Upper lobe of left lung (tissue), 6 donors: ENCODE results near the gene ADAMTSL5. TPM values are rescaled to one million over a fixed set of nuclear protein-coding genes. Genes with fewer than 3 reads are reported as not detected.

Source experiments
- ATAC-seq, 2 donors: fragments of 200-7000 bp; cut with Tn5 transposase; one replicate each; pipeline ENCODE4 v1.9.1; 2022; ENCODE audit warnings: mild to moderate bottlenecking in 2 of 2, moderate library complexity in 2 of 2; ENCODE audit not compliant: low FRiP score in 2 of 2
- DNase-seq, 2 donors: peaks; one replicate each; pipeline ENCODE4 v3.0.0-alpha.2; 2019 to 2020
- H3K27ac ChIP-seq, 4 donors: fragments of 200-600 bp; sonication (generic); one replicate each; pipeline ENCODE4 v1.5.1; 2016 to 2019
- H3K27me3 ChIP-seq, 4 donors: fragments of 200-600 bp; sonication (generic); one replicate each; pipeline ENCODE4 v1.5.1; 2017 to 2019
- H3K36me3 ChIP-seq, 4 donors: fragments of 200-600 bp; sonication (generic); one replicate each; pipeline ENCODE4 v1.5.1; 2016 to 2019
- H3K4me1 ChIP-seq, 4 donors: fragments of 200-600 bp; sonication (generic); one replicate each; pipeline ENCODE4 v1.5.1; 2018 to 2019
- H3K4me3 ChIP-seq, 4 donors: fragments of 200-600 bp; sonication (generic); one replicate each; pipeline ENCODE4 v1.5.1; 2017 to 2019; ENCODE audit warnings: mild to moderate bottlenecking in 2 of 4, moderate library complexity in 1 of 4
- H3K9me3 ChIP-seq, 4 donors: fragments of 200-600 bp; sonication (generic); one replicate each; pipeline ENCODE4 v1.5.1; 2018 to 2019
- CTCF ChIP-seq, 6 experiments: fragments of 450-650 bp in 4 of 6; fragments of 200-600 bp in 2 of 6; sonication (generic) in 2 of 6; IDR thresholded peaks; one replicate each; pipeline ENCODE4 v1.5.1; 2016 to 2019; ENCODE audit warnings: antibody characterized with exemption in 6 of 6
- EP300 ChIP-seq, 4 donors: sonication (generic); formaldehyde crosslinking; IDR thresholded peaks; one replicate each; pipeline ENCODE4 v1.5.1; 2017; ENCODE audit warnings: antibody characterized with exemption in 4 of 4, control low read depth in 2 of 4
- POLR2A ChIP-seq, 4 donors: fragments of 450-650 bp; IDR thresholded peaks; one replicate each; pipeline ENCODE4 v1.5.1; 2016 to 2017; ENCODE audit warnings: antibody characterized with exemption in 4 of 4, mild to moderate bottlenecking in 2 of 4
- POLR2AphosphoS5 ChIP-seq, 2 donors: sonication (generic); formaldehyde crosslinking; IDR thresholded peaks; one replicate each; pipeline ENCODE4 v1.5.1; 2017; ENCODE audit warnings: antibody characterized with exemption in 2 of 2
- WGBS, 2 donors: methylation state at CpG; one replicate each; pipeline ENCODE4 v1.1.5; 2017 to 2018; 5-methylcytosine and 5-hydroxymethylcytosine counted together
- total RNA-seq, 6 donors: library from RNA; depleted of rRNA in 4 of 6; stranded (reverse); fragments of >200 nt in 4 of 6; gene quantifications; one replicate each; pipeline versions ENCODE4 v1.1.0 to v1.2.1, GENCODE V29; 2016 to 2021
- donor health status: DM: no; HTN: no; CAD: no; lungs with moderate emphysema.
- donor health status: DM: no; HTN: yes; CAD: no; lungs with severe emphysema.

The ADAMTSL5 gene, protein sequence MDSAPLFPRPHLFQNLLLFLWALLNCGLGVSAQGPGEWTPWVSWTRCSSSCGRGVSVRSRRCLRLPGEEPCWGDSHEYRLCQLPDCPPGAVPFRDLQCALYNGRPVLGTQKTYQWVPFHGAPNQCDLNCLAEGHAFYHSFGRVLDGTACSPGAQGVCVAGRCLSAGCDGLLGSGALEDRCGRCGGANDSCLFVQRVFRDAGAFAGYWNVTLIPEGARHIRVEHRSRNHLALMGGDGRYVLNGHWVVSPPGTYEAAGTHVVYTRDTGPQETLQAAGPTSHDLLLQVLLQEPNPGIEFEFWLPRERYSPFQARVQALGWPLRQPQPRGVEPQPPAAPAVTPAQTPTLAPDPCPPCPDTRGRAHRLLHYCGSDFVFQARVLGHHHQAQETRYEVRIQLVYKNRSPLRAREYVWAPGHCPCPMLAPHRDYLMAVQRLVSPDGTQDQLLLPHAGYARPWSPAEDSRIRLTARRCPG
- 10 to 100 TPM in 1 of 6 donors, 1 to 10 TPM in 4, under 1 TPM in 1; 0.89 to 11.5 (median 4.9) TPM for total RNA-seq

GRCh38 chr19:1512671-1513498, at the start of gene ADAMTSL5:
ADAMTSL5 (minus strand) TSS chr19:1513019; CDS start chr19:1510943, 2,076 bp downstream.
- H3K36me3 ChIP-seq = no peaks in the 10 kb centered on the region
- peaks cover 0 to 4% (median 0%) of the 10 kb centered on the region in 4 donors for H3K9me3 ChIP-seq
- WGBS, 2 donors = 11 to 22% methylated on average over 4 to 19 of the region's 78 CpGs
- DNase-seq = peak; percentile 44 to 90
- H3K4me3 ChIP-seq = peak within 1 kb of the TSS; percentile 12 to 51 (median 48)
- peaks cover 11 to 25% (median 20%) of the 10 kb centered on the region in 4 donors for H3K4me1 ChIP-seq
- peak within 1 kb of the TSS in 1 of 4 donors; percentile 28 for H3K27ac ChIP-seq
- ATAC-seq = peak in 1 of 2 donors; percentile 75
- TF ChIP-seq EP300 (IDR thresholded peaks at IDR 0.05) (no peak), CTCF (IDR thresholded peaks at IDR 0.05) (peak in 4 of 6 experiments; percentile 22 to 54 (median 32)), POLR2A (IDR thresholded peaks at IDR 0.05) (no peak)
- H3K27me3 ChIP-seq = peaks cover 0 to 27% (median 12%) of the 10 kb centered on the region in 4 donors

GRCh38 chr19:1561236-1561842, 48.5 kb upstream of the ADAMTSL5 start:
- TF ChIP-seq POLR2AphosphoS5 (IDR thresholded peaks at IDR 0.05) (no peak), POLR2A (IDR thresholded peaks at IDR 0.05) (no peak), CTCF (IDR thresholded peaks at IDR 0.05) (no peak), EP300 (IDR thresholded peaks at IDR 0.05) (no peak)
- DNase-seq (no peak), ATAC-seq (no peak)
- Histone ChIP-seq H3K27ac (no peak overlapping the region), H3K36me3 (peaks cover 0 to 6% (median 3%) of the 10 kb centered on the region in 4 donors), H3K27me3 (peaks cover 0 to under 1% (median 0%) of the 10 kb centered on the region in 4 donors), H3K4me3 (no peak overlapping the region), H3K4me1 (peaks cover 5 to 8% (median 6%) of the 10 kb centered on the region in 4 donors), H3K9me3 (no peaks in the 10 kb centered on the region)
- 79 to 96% methylated on average over 14 to 17 of the region's 17 CpGs for WGBS, 2 donors

GRCh38 chr19:1560286-1560882, 47.6 kb upstream of the ADAMTSL5 start:
- Histone ChIP-seq H3K4me3 (no peak overlapping the region), H3K27ac (no peak overlapping the region), H3K36me3 (peaks cover 0 to 16% (median 5%) of the 10 kb centered on the region in 4 donors), H3K4me1 (no peaks in the 10 kb centered on the region), H3K27me3 (no peaks in the 10 kb centered on the region), H3K9me3 (no peaks in the 10 kb centered on the region)
- no peak for TF ChIP-seq POLR2AphosphoS5 (IDR thresholded peaks at IDR 0.05)
- TF ChIP-seq POLR2A (IDR thresholded peaks at IDR 0.05) = no peak
- TF ChIP-seq CTCF (IDR thresholded peaks at IDR 0.05) = no peak
- no peak for TF ChIP-seq EP300 (IDR thresholded peaks at IDR 0.05)
- DNase-seq (no peak), ATAC-seq (no peak)
- 61 to 70% methylated on average over 16 to 21 of the region's 25 CpGs for WGBS, 2 donors

DNA sequence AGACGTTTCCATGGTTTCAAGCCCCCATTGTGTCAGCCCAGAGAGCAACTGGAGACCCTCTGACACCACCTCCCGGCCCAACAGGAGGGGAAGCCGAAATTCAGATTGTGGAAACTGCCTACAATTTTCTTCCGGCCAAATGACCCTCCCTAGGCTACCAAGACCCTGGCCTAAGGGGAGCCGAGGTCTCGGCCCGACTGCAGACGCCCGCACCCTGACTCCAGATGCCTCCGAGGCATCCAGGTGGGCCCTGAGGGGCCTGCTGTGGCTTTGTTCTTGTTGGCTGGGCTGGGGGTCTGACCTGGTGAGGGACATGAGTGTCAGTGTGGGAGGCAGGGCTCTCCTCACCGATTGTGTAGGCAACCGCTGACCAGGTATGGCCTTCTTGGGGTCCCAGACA, 45.7 kb upstream of the ADAMTSL5 start:
- ATAC-seq (no peak), DNase-seq (no peak)
- H3K36me3 ChIP-seq = peaks cover 0 to 17% (median 7%) of the 10 kb centered on the region in 4 donors
- WGBS, 2 donors = 90 to 92% methylated on average over 7 to 12 of the region's 12 CpGs
- H3K9me3 ChIP-seq = no peaks in the 10 kb centered on the region
- no peak for TF ChIP-seq CTCF (IDR thresholded peaks at IDR 0.05)
- no peak for TF ChIP-seq POLR2AphosphoS5 (IDR thresholded peaks at IDR 0.05)
- TF ChIP-seq POLR2A (IDR thresholded peaks at IDR 0.05) = no peak
- no peak for TF ChIP-seq EP300 (IDR thresholded peaks at IDR 0.05)
- no peaks in the 10 kb centered on the region for H3K27me3 ChIP-seq
- no peaks in the 10 kb centered on the region for H3K4me1 ChIP-seq
- no peak overlapping the region for H3K4me3 ChIP-seq
- no peak overlapping the region for H3K27ac ChIP-seq
